HG02840 (cell line): ENCODE data around the gene NADK.
A peak's percentile ranks its signal among the peaks of the same experiment; 100 is the strongest.

ENCODE experiments used
- ATAC-seq: cut with Tn5 transposase; IDR thresholded peaks from one replicate; pipeline ENCODE4 v1.9.1; 2021; ENCODE audit warnings: mild to moderate bottlenecking, moderate library complexity, moderate number of reproducible peaks; ENCODE audit not compliant: unreplicated experiment, low FRiP score

Gene NADK

GRCh38 chr1:1777950-1778662 lies at the start of gene NADK:
Gene NADK, minus strand, starts transcription at chr1:1778470. Its CDS starts 13,064 bp downstream, at chr1:1765406.
- ATAC-seq: peak; percentile 45

- no peak for ATAC-seq
Measured at GRCh38 chr1:1827089-1827848, 49.0 kb upstream of the NADK start.

GRCh38 chr1:1826356-1827088 lies 48.3 kb upstream of the NADK start:
- no peak for ATAC-seq

GRCh38 chr1:1825217-1825616 lies 46.9 kb upstream of the NADK start:
- ATAC-seq: no peak

- no peak for ATAC-seq
Measured at GRCh38 chr1:1819762-1820161, 41.5 kb upstream of the NADK start.

- ATAC-seq: no peak
Measured at GRCh38 chr1:1817221-1817620, 39.0 kb upstream of the NADK start.

- ATAC-seq: no peak
Measured at GRCh38 chr1:1815606-1816281, 37.5 kb upstream of the NADK start.

- no peak for ATAC-seq
Measured at GRCh38 chr1:1809489-1809888, 31.2 kb upstream of the NADK start.

- no peak for ATAC-seq
Measured at GRCh38 chr1:1808206-1808605, 29.9 kb upstream of the NADK start.

- ATAC-seq: no peak
Measured at GRCh38 chr1:1806890-1807289, 28.6 kb upstream of the NADK start.

- ATAC-seq: no peak
Measured at GRCh38 chr1:1804301-1804700, 26.0 kb upstream of the NADK start.

GRCh38 chr1:1802871-1803270 lies 24.6 kb upstream of the NADK start:
- ATAC-seq: no peak

- no peak for ATAC-seq
Measured at GRCh38 chr1:1799716-1800115, 21.4 kb upstream of the NADK start.

- no peak for ATAC-seq
Measured at GRCh38 chr1:1797731-1798341, 19.6 kb upstream of the NADK start.

- no peak for ATAC-seq
Measured at GRCh38 chr1:1796466-1796865, 18.2 kb upstream of the NADK start.

GRCh38 chr1:1794999-1795398 lies 16.7 kb upstream of the NADK start:
- ATAC-seq: no peak

GRCh38 chr1:1793481-1794244 lies 15.4 kb upstream of the NADK start:
- ATAC-seq: no peak

GRCh38 chr1:1788646-1789431 lies 10.6 kb upstream of the NADK start:
- ATAC-seq: no peak

GRCh38 chr1:1788136-1788535 lies 9.9 kb upstream of the NADK start:
- ATAC-seq: no peak
